PFSK-1 (cell line): ENCODE results near the gene TLK1.

Experiments
- FOXP2 ChIP-seq: optimal IDR thresholded peaks from 2 replicates; pipeline ENCODE3; 2011; ENCODE audit warnings: borderline replicate concordance, control low read depth, inconsistent platforms; ENCODE audit not compliant: insufficient read depth; ENCODE audit errors: extremely low read length, extremely low read depth
- POLR2AphosphoS5 ChIP-seq: IDR thresholded peaks from 2 replicates; pipeline ENCODE4 v1.6.1; 2012; ENCODE audit warnings: low read depth, mild to moderate bottlenecking, control low read depth, low read length, moderate library complexity
- REST ChIP-seq, 2 experiments: IDR thresholded peaks; 2 replicates each; pipeline versions ENCODE4 v1.6.1 to v1.8.0; 2011 to 2012; ENCODE audit warnings: low read depth in 2 of 2, low read length in 2 of 2, control low read depth in 1 of 2, inconsistent platforms in 1 of 2, mild to moderate bottlenecking in 1 of 2, moderate library complexity in 1 of 2; ENCODE audit not compliant: insufficient read depth in 1 of 2
- SIN3A ChIP-seq: IDR thresholded peaks from 2 replicates; pipeline ENCODE4 v1.6.1; 2012; ENCODE audit warnings: mild to moderate bottlenecking, low read length, moderate library complexity, borderline replicate concordance; ENCODE audit not compliant: insufficient read depth
- TAF1 ChIP-seq: IDR thresholded peaks from 2 replicates; pipeline ENCODE4 v1.6.1; 2012; ENCODE audit warnings: low read length, control low read depth, borderline replicate concordance; ENCODE audit not compliant: insufficient read depth

Gene TLK1

GRCh38 chr2:171102802-171103201, 57.9 kb downstream of the TLK1 start:
- TF ChIP-seq POLR2AphosphoS5 (no peak), SIN3A (no peak)

- TF ChIP-seq TAF1: no peak
- TF ChIP-seq SIN3A: no peak
- no peak for TF ChIP-seq REST (IDR thresholded peaks at IDR 0.05; ENCODE audit: insufficient read depth in 1 of 2, low read depth in 2 of 2, low read length in 2 of 2)
- TF ChIP-seq POLR2AphosphoS5: no peak
- TF ChIP-seq FOXP2: no peak
Observed at GRCh38 chr2:171100370-171100769, 60.3 kb downstream of the TLK1 start.

- TF ChIP-seq SIN3A (no peak), FOXP2 (no peak), TAF1 (no peak), REST (IDR thresholded peaks at IDR 0.05; ENCODE audit: insufficient read depth in 1 of 2, low read depth in 2 of 2, low read length in 2 of 2) (no peak), POLR2AphosphoS5 (no peak)
Observed at GRCh38 chr2:171098607-171099006, 62.1 kb downstream of the TLK1 start.

GRCh38 chr2:171095014-171095582, 65.6 kb downstream of the TLK1 start:
- TF ChIP-seq SIN3A (no peak), TAF1 (no peak), FOXP2 (no peak), REST (IDR thresholded peaks at IDR 0.05; ENCODE audit: insufficient read depth in 1 of 2, low read depth in 2 of 2, low read length in 2 of 2) (no peak), POLR2AphosphoS5 (no peak)

- TF ChIP-seq POLR2AphosphoS5 (no peak), REST (IDR thresholded peaks at IDR 0.05; ENCODE audit: insufficient read depth in 1 of 2, low read depth in 2 of 2, low read length in 2 of 2) (no peak), TAF1 (no peak), FOXP2 (no peak), SIN3A (no peak)
Observed at GRCh38 chr2:171089489-171089888, 71.2 kb downstream of the TLK1 start.
